GM12865 (cell line): ENCODE measurements around the gene UBE3B.

Experiments
- DNase-seq: peaks from one replicate; pipeline ENCODE4 v3.0.0; 2010; ENCODE audit warnings: low read depth
- H3K4me3 ChIP-seq: 2 replicates; pipeline ENCODE4 v1.5.1; 2011; ENCODE audit warnings: mild to moderate bottlenecking, low read depth, low read length, control low read depth
- CTCF ChIP-seq: IDR thresholded peaks from 2 replicates; pipeline ENCODE4 v1.5.1; 2011; ENCODE audit warnings: low read length, control low read depth, low read depth, inconsistent platforms; ENCODE audit not compliant: insufficient read depth; ENCODE audit errors: missing control alignments

The UBE3B gene

GRCh38 chr12:109533487-109533740 is 56.0 kb downstream of the UBE3B start:
- DNase-seq: no peak
- no peak overlapping the region for H3K4me3 ChIP-seq
- TF ChIP-seq CTCF: no peak

GRCh38 chr12:109534456-109534855 is 57.0 kb downstream of the UBE3B start:
- TF ChIP-seq CTCF: no peak
- H3K4me3 ChIP-seq: no peak overlapping the region
- no peak for DNase-seq

GRCh38 chr12:109535231-109535862 is 57.9 kb downstream of the UBE3B start:
- no peak overlapping the region for H3K4me3 ChIP-seq
- no peak for TF ChIP-seq CTCF
- DNase-seq: no peak

GRCh38 chr12:109535863-109536250 is 58.4 kb downstream of the UBE3B start:
- DNase-seq: no peak
- H3K4me3 ChIP-seq: no peak overlapping the region
- TF ChIP-seq CTCF: no peak

DNA sequence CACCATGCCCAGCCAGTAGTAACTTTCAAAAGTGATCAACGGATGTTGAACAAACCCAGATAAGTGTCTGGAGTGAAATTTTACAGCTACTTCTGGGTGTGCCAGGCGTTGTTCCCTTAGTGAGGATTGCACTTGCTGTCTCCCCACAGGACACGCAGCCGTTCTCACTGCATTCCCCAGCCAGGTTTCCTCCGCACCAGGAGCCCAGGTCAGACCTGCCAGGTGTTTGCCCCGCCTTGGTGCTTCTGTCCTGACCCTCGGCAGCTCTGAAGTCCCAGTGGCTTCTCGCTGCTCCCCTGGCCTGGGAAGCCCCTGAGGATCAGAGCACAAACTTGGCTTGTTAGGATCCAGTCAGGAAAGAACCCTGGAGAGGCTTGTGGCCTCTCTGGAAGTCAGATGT is 59.7 kb downstream of the UBE3B start:
- H3K4me3 ChIP-seq: no peak overlapping the region
- DNase-seq: no peak
- no peak for TF ChIP-seq CTCF

- DNase-seq: no peak
- TF ChIP-seq CTCF: no peak
- no peak overlapping the region for H3K4me3 ChIP-seq
These were observed 60.9 kb downstream of the UBE3B start for GRCh38 chr12:109538191-109538863.

DNA sequence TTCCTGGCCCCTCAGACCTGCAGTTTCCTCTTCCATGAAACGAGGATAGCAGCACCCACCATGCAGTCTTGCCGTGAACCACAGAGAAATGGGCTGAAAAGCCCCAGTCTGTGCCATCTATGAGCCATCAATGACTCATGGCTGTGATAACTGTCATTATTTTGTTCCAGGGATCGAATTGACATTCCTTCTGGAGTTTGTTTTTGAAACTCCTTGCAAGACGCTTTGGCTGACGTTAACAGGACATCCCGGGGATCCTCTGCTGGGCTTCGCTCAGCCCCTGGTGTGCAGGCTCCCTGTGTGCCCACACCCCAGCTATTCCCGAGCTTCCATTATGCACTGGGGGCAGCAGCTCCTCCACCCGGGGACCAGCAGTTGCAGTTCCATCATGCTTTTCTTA is 62.1 kb downstream of the UBE3B start:
- no peak overlapping the region for H3K4me3 ChIP-seq
- TF ChIP-seq CTCF: no peak
- DNase-seq: no peak
